Activated T-cell treated with anti-CD3 and anti-CD28 coated beads, Interleukin-2, amount 50 U/mL, for 72 hours (primary cell): Measurements from ENCODE around the gene EPHB1. TPM values are rescaled to one million over a fixed set of nuclear protein-coding genes. Genes with fewer than 3 reads are reported as not detected.

Source experiments
- ATAC-seq, 2 donors: fragments of 150-1000 bp; cut with Tn5 transposase; replicated peaks in 1 of 2; 2 replicates each; pipeline ENCODE4 v1.10.0; 2021; ENCODE audit warnings: moderate library complexity in 2 of 2, mild to moderate bottlenecking in 1 of 2
- DNase-seq, 2 donors: peaks; one replicate each; pipeline ENCODE4 v3.0.0; 2021 to 2022; ENCODE audit warnings: mixed read lengths in 1 of 2
- H3K27ac Mint-ChIP-seq: one replicate; pipeline ENCODE4 v1.8.0; 2022; ENCODE audit warnings: mild to moderate bottlenecking, moderate library complexity, mixed read lengths
- H3K27me3 Mint-ChIP-seq: one replicate; pipeline ENCODE4 v1.8.0; 2022; ENCODE audit warnings: low read depth, mixed read lengths
- H3K36me3 Mint-ChIP-seq, 2 donors: one replicate each; pipeline ENCODE4 v1.8.0; 2022; ENCODE audit warnings: mixed read lengths in 2 of 2, mild to moderate bottlenecking in 1 of 2; ENCODE audit not compliant: insufficient read depth in 2 of 2
- H3K4me1 Mint-ChIP-seq: one replicate; pipeline ENCODE4 v1.8.0; 2022; ENCODE audit warnings: low read depth, mixed read lengths
- H3K4me3 Mint-ChIP-seq, 2 donors: one replicate each; pipeline ENCODE4 v1.8.0; 2022; ENCODE audit warnings: mild to moderate bottlenecking in 2 of 2, mixed read lengths in 2 of 2, moderate library complexity in 2 of 2
- H3K9me3 Mint-ChIP-seq, 2 donors: one replicate each; pipeline ENCODE4 v1.8.0; 2022; ENCODE audit warnings: mixed read lengths in 2 of 2
- total RNA-seq, 2 donors: library from RNA; stranded (reverse); gene quantifications; one replicate each; pipeline ENCODE4 v1.2.3, GENCODE V29; 2022

EPHB1 gene
- total RNA-seq, 2 donors from 2014 or later = 0.43 to 1.3 TPM

GRCh38 chr3:134871818-134872217 is 76.8 kb downstream of the EPHB1 start:
- Mint-ChIP-seq H3K9me3 (no peaks in the 10 kb centered on the region), H3K27me3 (peaks cover 25% of the 10 kb centered on the region), H3K27ac (no peak overlapping the region), H3K36me3 (no peaks in the 10 kb centered on the region), H3K4me1 (no peaks in the 10 kb centered on the region), H3K4me3 (no peak overlapping the region)
- no peak for DNase-seq
- no peak for ATAC-seq

GRCh38 chr3:134872440-134873388 is 77.7 kb downstream of the EPHB1 start:
- Mint-ChIP-seq H3K27me3 (peaks cover 25% of the 10 kb centered on the region), H3K9me3 (no peaks in the 10 kb centered on the region), H3K4me3 (no peak overlapping the region), H3K36me3 (no peaks in the 10 kb centered on the region), H3K27ac (no peak overlapping the region), H3K4me1 (no peaks in the 10 kb centered on the region)
- DNase-seq = no peak
- no peak for ATAC-seq

- no peaks in the 10 kb centered on the region for H3K9me3 Mint-ChIP-seq
- ATAC-seq = no peak
- DNase-seq = no peak
- no peaks in the 10 kb centered on the region for H3K4me1 Mint-ChIP-seq
- H3K27ac Mint-ChIP-seq = no peak overlapping the region
- no peak overlapping the region for H3K4me3 Mint-ChIP-seq
- H3K36me3 Mint-ChIP-seq = no peaks in the 10 kb centered on the region
- H3K27me3 Mint-ChIP-seq = peaks cover 21% of the 10 kb centered on the region
Observed at GRCh38 chr3:134873789-134874188, 78.7 kb downstream of the EPHB1 start.

- DNase-seq (no peak), ATAC-seq (no peak)
- H3K27me3 Mint-ChIP-seq = peaks cover 20% of the 10 kb centered on the region
- H3K36me3 Mint-ChIP-seq = no peaks in the 10 kb centered on the region
- no peak overlapping the region for H3K4me3 Mint-ChIP-seq
- no peaks in the 10 kb centered on the region for H3K4me1 Mint-ChIP-seq
- H3K9me3 Mint-ChIP-seq = no peaks in the 10 kb centered on the region
- H3K27ac Mint-ChIP-seq = no peak overlapping the region
Observed at GRCh38 chr3:134874737-134875413, 79.8 kb downstream of the EPHB1 start.

- no peaks in the 10 kb centered on the region for H3K9me3 Mint-ChIP-seq
- no peak overlapping the region for H3K27ac Mint-ChIP-seq
- no peaks in the 10 kb centered on the region for H3K36me3 Mint-ChIP-seq
- peaks cover 17% of the 10 kb centered on the region for H3K27me3 Mint-ChIP-seq
- no peaks in the 10 kb centered on the region for H3K4me1 Mint-ChIP-seq
- DNase-seq = no peak
- no peak overlapping the region for H3K4me3 Mint-ChIP-seq
- no peak for ATAC-seq
Observed at GRCh38 chr3:134876836-134877235, 81.8 kb downstream of the EPHB1 start.

- Mint-ChIP-seq H3K4me1 (no peaks in the 10 kb centered on the region), H3K36me3 (no peaks in the 10 kb centered on the region), H3K27ac (no peak overlapping the region), H3K9me3 (no peaks in the 10 kb centered on the region), H3K27me3 (peaks cover 13% of the 10 kb centered on the region), H3K4me3 (no peak overlapping the region)
- ATAC-seq (no peak), DNase-seq (no peak)
Observed at GRCh38 chr3:134877788-134878187, 82.7 kb downstream of the EPHB1 start.

GRCh38 chr3:134879990-134880389 is 84.9 kb downstream of the EPHB1 start:
- Mint-ChIP-seq H3K4me1 (no peaks in the 10 kb centered on the region), H3K27ac (no peak overlapping the region), H3K4me3 (no peak overlapping the region), H3K36me3 (no peaks in the 10 kb centered on the region), H3K9me3 (no peaks in the 10 kb centered on the region), H3K27me3 (peaks cover 13% of the 10 kb centered on the region)
- DNase-seq = no peak
- no peak for ATAC-seq

- Mint-ChIP-seq H3K4me3 (no peak overlapping the region), H3K27ac (no peak overlapping the region), H3K9me3 (no peaks in the 10 kb centered on the region), H3K27me3 (peaks cover 13% of the 10 kb centered on the region), H3K36me3 (no peaks in the 10 kb centered on the region), H3K4me1 (no peaks in the 10 kb centered on the region)
- DNase-seq (no peak), ATAC-seq (no peak)
Observed at GRCh38 chr3:134880431-134880830, 85.4 kb downstream of the EPHB1 start.

GRCh38 chr3:134881305-134881704 is 86.2 kb downstream of the EPHB1 start:
- no peaks in the 10 kb centered on the region for H3K9me3 Mint-ChIP-seq
- DNase-seq (no peak), ATAC-seq (no peak)
- peaks cover 9% of the 10 kb centered on the region for H3K27me3 Mint-ChIP-seq
- no peaks in the 10 kb centered on the region for H3K36me3 Mint-ChIP-seq
- no peak overlapping the region for H3K4me3 Mint-ChIP-seq
- peaks cover 7% of the 10 kb centered on the region for H3K4me1 Mint-ChIP-seq
- H3K27ac Mint-ChIP-seq = no peak overlapping the region

GRCh38 chr3:134883697-134884385 is 88.8 kb downstream of the EPHB1 start:
- H3K27me3 Mint-ChIP-seq = peaks cover 3% of the 10 kb centered on the region
- DNase-seq (no peak), ATAC-seq (no peak)
- H3K27ac Mint-ChIP-seq = no peak overlapping the region
- H3K9me3 Mint-ChIP-seq = no peaks in the 10 kb centered on the region
- H3K4me1 Mint-ChIP-seq = peaks cover 7% of the 10 kb centered on the region
- no peaks in the 10 kb centered on the region for H3K36me3 Mint-ChIP-seq
- H3K4me3 Mint-ChIP-seq = no peak overlapping the region

- DNase-seq = no peak
- H3K4me3 Mint-ChIP-seq = no peak overlapping the region
- peak; percentile 25 to 54 for ATAC-seq
- peaks cover 0 to 2% of the 10 kb centered on the region in 2 donors for H3K9me3 Mint-ChIP-seq
- H3K27me3 Mint-ChIP-seq = no peaks in the 10 kb centered on the region
- H3K27ac Mint-ChIP-seq = no peak overlapping the region
- no peaks in the 10 kb centered on the region for H3K36me3 Mint-ChIP-seq
- peaks cover 7% of the 10 kb centered on the region for H3K4me1 Mint-ChIP-seq
Observed at GRCh38 chr3:134885877-134886621, 91.0 kb downstream of the EPHB1 start.

- Mint-ChIP-seq H3K4me3 (no peak overlapping the region), H3K27ac (no peak overlapping the region), H3K36me3 (no peaks in the 10 kb centered on the region), H3K4me1 (peaks cover 7% of the 10 kb centered on the region), H3K27me3 (no peaks in the 10 kb centered on the region), H3K9me3 (peaks cover 2% of the 10 kb centered on the region in 2 donors)
- ATAC-seq = no peak
- DNase-seq = no peak
Observed at GRCh38 chr3:134886991-134887390, 91.9 kb downstream of the EPHB1 start.
